ENCODE data around the gene TMOD1.
A peak's percentile ranks its signal among the peaks of the same experiment; 100 is the strongest.

The TMOD1 gene

DNA sequence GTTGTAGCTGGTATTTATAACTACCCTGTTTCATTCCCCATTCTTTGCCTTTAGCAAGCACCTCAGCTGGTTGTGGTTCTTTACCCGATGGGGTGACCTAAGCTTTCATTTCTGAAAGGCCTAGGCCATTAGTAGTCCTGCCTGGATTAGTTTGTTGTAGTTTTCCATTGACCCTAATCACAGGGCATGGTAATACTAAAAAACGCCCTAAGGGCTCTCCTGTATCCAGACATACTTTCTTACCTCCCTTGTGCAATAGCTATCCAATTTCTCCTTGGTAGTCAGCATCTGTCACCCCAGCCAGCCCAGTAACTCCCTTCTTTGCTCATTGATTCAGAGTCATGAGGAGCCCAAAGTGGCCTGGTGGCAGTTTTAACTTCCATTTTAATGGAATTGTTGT is 24.0 kb downstream of the TMOD1 start:
- DNase-seq (ENCODE audit: low read depth in 2 of 2), result no peak
- TF ChIP-seq, protein P1, sequence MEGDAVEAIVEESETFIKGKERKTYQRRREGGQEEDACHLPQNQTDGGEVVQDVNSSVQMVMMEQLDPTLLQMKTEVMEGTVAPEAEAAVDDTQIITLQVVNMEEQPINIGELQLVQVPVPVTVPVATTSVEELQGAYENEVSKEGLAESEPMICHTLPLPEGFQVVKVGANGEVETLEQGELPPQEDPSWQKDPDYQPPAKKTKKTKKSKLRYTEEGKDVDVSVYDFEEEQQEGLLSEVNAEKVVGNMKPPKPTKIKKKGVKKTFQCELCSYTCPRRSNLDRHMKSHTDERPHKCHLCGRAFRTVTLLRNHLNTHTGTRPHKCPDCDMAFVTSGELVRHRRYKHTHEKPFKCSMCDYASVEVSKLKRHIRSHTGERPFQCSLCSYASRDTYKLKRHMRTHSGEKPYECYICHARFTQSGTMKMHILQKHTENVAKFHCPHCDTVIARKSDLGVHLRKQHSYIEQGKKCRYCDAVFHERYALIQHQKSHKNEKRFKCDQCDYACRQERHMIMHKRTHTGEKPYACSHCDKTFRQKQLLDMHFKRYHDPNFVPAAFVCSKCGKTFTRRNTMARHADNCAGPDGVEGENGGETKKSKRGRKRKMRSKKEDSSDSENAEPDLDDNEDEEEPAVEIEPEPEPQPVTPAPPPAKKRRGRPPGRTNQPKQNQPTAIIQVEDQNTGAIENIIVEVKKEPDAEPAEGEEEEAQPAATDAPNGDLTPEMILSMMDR (IDR thresholded peaks at IDR 0.05; ENCODE audit: low read depth, low read length), result no peak

DNA sequence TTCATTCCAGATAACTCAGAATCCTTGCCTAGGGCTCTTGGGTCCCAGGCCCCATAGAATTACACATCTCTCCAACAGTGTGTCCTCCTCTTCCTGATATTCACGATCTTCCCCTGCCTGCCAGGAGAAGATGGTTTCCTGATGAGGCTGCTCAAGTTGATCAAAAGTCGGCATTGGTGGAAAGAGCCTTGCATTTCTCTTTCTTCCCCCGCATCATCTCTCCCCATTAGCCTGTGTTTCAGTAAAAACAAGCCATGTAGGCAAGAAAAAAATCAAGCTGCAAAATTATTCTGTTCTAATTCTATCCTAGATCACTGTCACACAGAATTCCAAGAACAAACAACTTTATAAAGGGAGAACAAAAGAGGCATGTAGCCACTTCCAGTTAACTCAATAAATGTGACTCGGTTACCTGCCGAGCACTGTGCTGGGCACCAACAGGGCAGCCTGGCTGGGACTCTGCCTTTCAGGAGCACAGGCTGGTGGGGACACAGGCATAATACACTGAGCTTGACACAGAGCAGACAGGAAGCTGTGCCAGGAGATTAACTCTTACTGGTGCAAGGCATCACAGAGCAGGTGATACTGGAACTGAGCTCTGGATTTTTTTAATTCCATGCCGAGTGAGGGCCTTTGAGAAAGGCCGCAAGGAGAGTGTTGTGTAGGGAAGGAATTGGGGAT is 25.6 kb downstream of the TMOD1 start:
- no peak for DNase-seq (ENCODE audit: low read depth in 2 of 2)
- H3K4me3 ChIP-seq (replicated peaks in 1 of 2; ENCODE audit: low read depth in 2 of 2, low read length in 2 of 2), result no peak overlapping the region
- TF ChIP-seq, protein P1 (IDR thresholded peaks at IDR 0.05; ENCODE audit: low read depth, low read length), result no peak

More for the DNA sequence above, 24.0 kb downstream of the TMOD1 start:
- no peak overlapping the region for H3K4me3 ChIP-seq (replicated peaks in 1 of 2; ENCODE audit: low read depth in 2 of 2, low read length in 2 of 2)

DNA sequence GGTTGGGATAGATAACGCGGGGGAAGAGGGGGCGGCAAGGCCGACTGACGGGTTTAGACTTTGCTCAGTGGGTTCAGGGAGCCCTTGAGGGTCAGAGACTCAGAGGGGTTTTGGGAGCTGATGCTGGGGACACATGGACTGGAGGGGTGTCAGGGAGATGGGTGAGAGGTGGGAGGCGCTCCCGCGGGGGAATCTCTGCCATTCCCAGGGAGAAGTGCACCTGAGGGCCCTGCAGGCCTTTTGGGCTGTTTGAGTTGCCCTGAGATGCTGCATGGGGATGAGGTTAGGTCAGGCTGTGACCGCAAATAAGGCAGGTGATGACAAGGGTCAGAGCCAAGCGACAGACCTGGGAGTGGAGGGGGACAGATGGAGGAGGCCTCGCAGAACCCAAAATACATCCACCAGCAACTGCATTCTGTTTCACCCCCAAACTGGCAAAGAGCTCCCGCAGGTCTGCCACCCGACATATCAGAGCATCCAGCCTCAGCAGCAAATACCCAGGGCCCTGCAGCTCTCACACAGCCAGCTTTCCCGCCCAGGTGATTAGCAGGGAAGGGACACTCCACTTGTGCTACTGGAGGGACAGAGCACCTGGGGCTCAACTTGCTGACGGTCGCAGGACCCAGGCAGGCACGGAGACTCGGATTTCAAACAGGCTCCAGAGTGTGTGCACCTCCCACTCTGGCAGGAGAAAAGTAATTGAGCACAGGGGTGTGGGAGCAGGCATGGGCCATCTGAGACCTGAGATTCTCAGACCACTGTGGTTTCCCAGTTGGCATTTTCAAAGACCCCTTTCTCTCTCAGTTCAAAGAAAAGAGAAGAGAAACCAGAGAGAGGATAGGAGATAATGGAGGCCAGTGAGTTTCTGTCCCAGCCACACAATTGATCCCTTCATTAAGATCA is 26.4 kb downstream of the TMOD1 start:
- no peak overlapping the region for H3K4me3 ChIP-seq (replicated peaks in 1 of 2; ENCODE audit: low read depth in 2 of 2, low read length in 2 of 2)
- DNase-seq (ENCODE audit: low read depth in 2 of 2), result no peak
- TF ChIP-seq, protein P1 (IDR thresholded peaks at IDR 0.05; ENCODE audit: low read depth, low read length), result no peak

DNA sequence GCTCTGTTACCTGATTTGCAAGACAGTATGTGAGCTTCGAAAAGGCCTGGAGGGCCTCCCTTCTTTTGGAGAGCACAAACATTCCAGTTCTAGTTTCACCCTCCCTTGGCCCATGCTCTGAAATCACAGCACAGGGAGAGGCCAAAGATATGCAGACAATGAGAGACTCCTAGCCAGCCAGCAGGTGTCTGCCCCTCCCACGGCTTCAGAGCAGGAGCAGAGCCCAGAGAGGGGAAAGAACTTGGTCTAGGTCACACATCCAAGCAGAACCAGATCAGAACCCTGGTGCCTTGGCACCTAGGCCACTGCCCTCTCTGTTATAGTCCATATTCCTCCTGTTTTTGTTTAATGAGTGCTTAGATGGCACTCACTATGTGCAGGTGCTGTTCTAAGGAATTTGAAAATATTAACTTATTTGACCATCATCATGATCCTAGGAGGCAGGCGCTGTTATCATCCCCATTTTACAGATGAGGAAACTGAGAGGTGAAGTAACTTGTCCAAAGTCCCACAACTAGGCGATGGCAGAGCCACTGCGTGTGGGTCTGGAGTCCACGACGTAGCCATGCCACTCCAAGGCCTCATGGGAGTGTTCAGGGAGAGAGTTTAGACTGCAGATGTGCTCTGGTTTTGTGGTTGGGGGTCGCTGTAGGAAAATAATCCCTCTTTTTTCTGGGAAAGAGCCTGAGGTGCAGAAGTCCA is 27.2 kb downstream of the TMOD1 start:
- TF ChIP-seq, protein P1 (IDR thresholded peaks at IDR 0.05; ENCODE audit: low read depth, low read length), result no peak

GRCh38 chr9:97529363-97530076 is 28.1 kb downstream of the TMOD1 start:
- DNase-seq (ENCODE audit: low read depth in 2 of 2), result peak; percentile 31 to 70
- no peak overlapping the region for H3K4me3 ChIP-seq (replicated peaks in 1 of 2; ENCODE audit: low read depth in 2 of 2, low read length in 2 of 2)
- TF ChIP-seq, protein P1 (IDR thresholded peaks at IDR 0.05; ENCODE audit: low read depth, low read length), result no peak

More for the DNA sequence above, 27.2 kb downstream of the TMOD1 start:
- H3K4me3 ChIP-seq (replicated peaks in 1 of 2; ENCODE audit: low read depth in 2 of 2, low read length in 2 of 2), result no peak overlapping the region
- no peak for DNase-seq (ENCODE audit: low read depth in 2 of 2)

- TF ChIP-seq, protein P1 (IDR thresholded peaks at IDR 0.05; ENCODE audit: low read depth, low read length), result no peak
- no peak for DNase-seq (ENCODE audit: low read depth in 2 of 2)
Observed at GRCh38 chr9:97531888-97532376, 30.5 kb downstream of the TMOD1 start.

More at GRCh38 chr9:97531888-97532376, 30.5 kb downstream of the TMOD1 start:
- no peak overlapping the region for H3K4me3 ChIP-seq (replicated peaks in 1 of 2; ENCODE audit: low read depth in 2 of 2, low read length in 2 of 2)

All from cardiac fibroblast (primary cell).